Ishikawa (cell line): ENCODE data around the gene MYG1.

Experiments
- CEBPB ChIP-seq: IDR thresholded peaks from 2 replicates; pipeline ENCODE4 v1.6.1; 2012
- CREB1 ChIP-seq: IDR thresholded peaks from 2 replicates; pipeline ENCODE4 v1.6.1; 2012; ENCODE audit warnings: low read depth
- EGR1 ChIP-seq: IDR thresholded peaks from 2 replicates; pipeline ENCODE4 v1.6.1; 2012
- EP300 ChIP-seq: IDR thresholded peaks from 2 replicates; pipeline ENCODE4 v1.6.1; 2012; ENCODE audit warnings: borderline replicate concordance
- FOXM1 ChIP-seq: IDR thresholded peaks from 2 replicates; pipeline ENCODE4 v1.6.1; 2012; ENCODE audit warnings: low read depth, borderline replicate concordance
- NFIC ChIP-seq: IDR thresholded peaks from 2 replicates; pipeline ENCODE4 v1.6.1; 2012
- RAD21 ChIP-seq: IDR thresholded peaks from 2 replicates; pipeline ENCODE4 v1.6.1; 2012; ENCODE audit warnings: low read depth
- TAF1 ChIP-seq: IDR thresholded peaks from 2 replicates; pipeline ENCODE4 v1.6.1; 2012; ENCODE audit warnings: low read depth, mild to moderate bottlenecking
- TCF12 ChIP-seq: IDR thresholded peaks from 2 replicates; pipeline ENCODE4 v1.6.1; 2012; ENCODE audit warnings: low read depth
- TEAD4 ChIP-seq: IDR thresholded peaks from 2 replicates; pipeline ENCODE4 v1.6.1; 2012
- YY1 ChIP-seq: IDR thresholded peaks from 2 replicates; pipeline ENCODE4 v1.6.1; 2012; ENCODE audit warnings: low read depth
- ZBTB7A ChIP-seq: IDR thresholded peaks from 2 replicates; pipeline ENCODE4 v1.6.1; 2012; ENCODE audit warnings: low read depth
- TF ChIP-seq, protein P1 (sequence below): IDR thresholded peaks from 2 replicates; pipeline ENCODE4 v1.6.1; 2012
- TF ChIP-seq, protein P2 (sequence below): IDR thresholded peaks from 2 replicates; pipeline ENCODE4 v1.6.1; 2012
- TF ChIP-seq, protein P3 (sequence below): IDR thresholded peaks from 2 replicates; pipeline ENCODE4 v1.6.1; 2012; ENCODE audit warnings: low read depth, mild to moderate bottlenecking

Gene MYG1

DNA sequence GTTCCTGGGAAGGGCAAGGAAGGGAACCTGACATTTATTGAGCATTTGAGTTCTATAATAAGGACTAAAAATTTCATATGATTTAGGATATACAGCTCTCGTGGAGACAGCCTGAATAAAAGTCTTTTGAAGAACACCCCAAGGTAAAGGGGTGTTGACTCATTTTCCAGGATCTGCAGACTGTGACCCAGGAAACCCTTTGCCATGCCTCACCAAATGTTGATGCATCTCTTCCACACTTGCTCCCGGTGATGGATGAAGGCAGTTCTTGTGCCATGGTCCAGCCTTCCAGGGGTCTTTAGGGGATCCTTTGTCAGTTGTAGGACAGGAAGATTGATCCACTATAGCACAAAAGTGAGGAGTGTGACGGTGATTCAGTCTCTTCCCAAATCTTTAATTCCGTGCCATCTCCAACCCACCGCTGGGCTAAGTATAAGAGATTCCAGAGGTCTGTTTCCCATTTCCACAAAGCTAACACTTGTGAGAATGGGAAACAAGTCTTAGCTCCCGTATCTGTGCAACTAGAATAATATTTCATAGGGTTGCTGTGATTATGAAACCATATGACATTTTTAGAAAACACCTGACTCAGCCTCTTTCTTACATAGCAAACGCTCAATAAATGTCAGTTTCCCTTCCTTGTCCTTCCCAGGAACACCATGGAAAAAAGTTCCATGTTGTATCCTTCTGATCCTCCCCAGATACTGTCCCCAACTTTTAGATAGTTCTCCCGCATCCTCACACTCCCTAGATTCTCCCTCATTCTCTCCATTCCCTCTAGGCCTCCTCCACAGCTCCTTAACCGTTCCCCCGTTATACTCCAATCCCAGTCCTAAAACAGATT is 21.1 kb downstream of the MYG1 start:
- no peak for TF ChIP-seq ZBTB7A

DNA sequence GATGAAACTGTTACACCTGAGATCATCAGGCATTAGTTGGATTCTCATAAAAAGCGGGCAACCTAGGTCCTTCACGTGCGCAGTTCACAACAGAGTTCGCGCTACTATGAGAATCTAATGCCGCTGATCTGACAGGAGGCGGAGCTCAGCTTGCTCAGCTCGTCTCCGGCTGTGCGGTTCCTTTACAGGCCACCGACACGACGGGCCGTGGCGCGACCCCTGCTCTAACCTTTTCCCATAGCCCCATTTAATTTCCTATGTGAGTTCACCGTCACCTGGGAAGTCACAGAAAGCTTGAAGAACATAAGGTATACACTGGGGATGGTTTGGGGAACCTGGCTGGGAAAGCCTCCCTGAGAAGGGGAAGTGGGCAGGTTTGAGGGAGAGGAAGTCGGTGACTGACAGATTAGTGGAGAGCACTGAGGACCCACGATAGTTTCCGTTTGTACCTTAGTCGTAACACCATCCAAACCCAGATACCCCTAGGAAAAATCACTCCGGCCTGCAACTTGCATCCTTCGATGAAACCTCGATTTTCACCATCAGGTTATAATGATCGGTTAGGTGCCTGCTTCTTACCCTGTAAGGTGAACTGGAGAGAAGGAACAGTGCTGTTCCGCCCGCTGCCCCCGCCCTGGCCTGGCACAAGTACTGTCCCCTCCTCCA is 24.8 kb downstream of the MYG1 start:
- TF ChIP-seq CREB1, result no peak
- TF ChIP-seq TAF1, result no peak
- no peak for TF ChIP-seq YY1
- no peak for TF ChIP-seq CEBPB
- TF ChIP-seq TCF12, result no peak
- TF ChIP-seq EGR1, result no peak
- TF ChIP-seq, protein P1, sequence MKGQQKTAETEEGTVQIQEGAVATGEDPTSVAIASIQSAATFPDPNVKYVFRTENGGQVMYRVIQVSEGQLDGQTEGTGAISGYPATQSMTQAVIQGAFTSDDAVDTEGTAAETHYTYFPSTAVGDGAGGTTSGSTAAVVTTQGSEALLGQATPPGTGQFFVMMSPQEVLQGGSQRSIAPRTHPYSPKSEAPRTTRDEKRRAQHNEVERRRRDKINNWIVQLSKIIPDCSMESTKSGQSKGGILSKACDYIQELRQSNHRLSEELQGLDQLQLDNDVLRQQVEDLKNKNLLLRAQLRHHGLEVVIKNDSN, result no peak

DNA sequence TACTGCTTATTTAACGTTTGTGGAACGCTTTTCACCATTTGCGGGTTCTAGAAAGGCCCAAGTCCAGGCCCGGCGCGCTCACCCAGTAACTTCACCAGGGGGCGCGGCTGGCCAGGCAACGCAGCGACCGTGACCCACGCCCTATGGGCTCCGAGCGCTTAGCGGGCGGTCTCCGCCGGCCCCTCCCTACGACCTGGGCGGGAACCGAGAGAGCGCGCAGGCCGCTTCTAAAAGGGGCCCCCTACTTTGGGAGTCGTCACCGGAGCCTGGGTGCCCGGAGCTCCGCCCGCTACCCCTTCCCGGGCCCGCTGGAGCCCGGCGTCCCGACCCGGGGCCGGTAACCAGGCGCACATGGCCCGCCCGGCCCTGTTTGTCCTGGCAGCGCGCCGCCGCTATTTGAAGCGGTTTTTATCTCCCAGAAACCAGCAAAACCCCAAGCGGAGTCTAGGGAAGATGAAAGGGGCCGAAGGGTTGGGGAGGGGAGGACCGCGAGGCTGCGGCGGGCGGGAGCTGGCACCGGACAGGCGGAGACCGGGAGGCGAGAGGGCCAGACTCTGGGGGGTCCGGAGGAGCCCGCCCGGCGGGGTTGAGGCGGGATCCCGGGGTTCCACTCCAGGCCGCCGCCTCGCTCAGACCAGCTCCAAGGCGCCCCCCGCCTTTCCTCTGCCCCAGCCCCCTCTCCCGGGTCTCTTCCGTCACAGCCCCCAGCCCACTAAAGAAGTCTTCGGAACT is 25.4 kb downstream of the MYG1 start:
- TF ChIP-seq, protein P2, sequence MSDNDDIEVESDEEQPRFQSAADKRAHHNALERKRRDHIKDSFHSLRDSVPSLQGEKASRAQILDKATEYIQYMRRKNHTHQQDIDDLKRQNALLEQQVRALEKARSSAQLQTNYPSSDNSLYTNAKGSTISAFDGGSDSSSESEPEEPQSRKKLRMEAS, result peak; percentile 80
- 0 out of 2 replicates have a peak, but pooled peaks have one; percentile 10 for TF ChIP-seq NFIC
- peak; percentile 32; the same call in 1 of the 2 replicates for TF ChIP-seq YY1
- peak; percentile 91 for TF ChIP-seq RAD21
- TF ChIP-seq, protein P1, result peak; percentile 6; the same call in 1 of the 2 replicates
- TF ChIP-seq FOXM1, result no peak; the same call in 1 of the 2 replicates
- TF ChIP-seq CREB1, result no peak
- TF ChIP-seq CEBPB, result no peak
- no peak for TF ChIP-seq TCF12
- no peak for TF ChIP-seq EP300
- peak; percentile 69 for TF ChIP-seq TAF1
- TF ChIP-seq, protein P3, sequence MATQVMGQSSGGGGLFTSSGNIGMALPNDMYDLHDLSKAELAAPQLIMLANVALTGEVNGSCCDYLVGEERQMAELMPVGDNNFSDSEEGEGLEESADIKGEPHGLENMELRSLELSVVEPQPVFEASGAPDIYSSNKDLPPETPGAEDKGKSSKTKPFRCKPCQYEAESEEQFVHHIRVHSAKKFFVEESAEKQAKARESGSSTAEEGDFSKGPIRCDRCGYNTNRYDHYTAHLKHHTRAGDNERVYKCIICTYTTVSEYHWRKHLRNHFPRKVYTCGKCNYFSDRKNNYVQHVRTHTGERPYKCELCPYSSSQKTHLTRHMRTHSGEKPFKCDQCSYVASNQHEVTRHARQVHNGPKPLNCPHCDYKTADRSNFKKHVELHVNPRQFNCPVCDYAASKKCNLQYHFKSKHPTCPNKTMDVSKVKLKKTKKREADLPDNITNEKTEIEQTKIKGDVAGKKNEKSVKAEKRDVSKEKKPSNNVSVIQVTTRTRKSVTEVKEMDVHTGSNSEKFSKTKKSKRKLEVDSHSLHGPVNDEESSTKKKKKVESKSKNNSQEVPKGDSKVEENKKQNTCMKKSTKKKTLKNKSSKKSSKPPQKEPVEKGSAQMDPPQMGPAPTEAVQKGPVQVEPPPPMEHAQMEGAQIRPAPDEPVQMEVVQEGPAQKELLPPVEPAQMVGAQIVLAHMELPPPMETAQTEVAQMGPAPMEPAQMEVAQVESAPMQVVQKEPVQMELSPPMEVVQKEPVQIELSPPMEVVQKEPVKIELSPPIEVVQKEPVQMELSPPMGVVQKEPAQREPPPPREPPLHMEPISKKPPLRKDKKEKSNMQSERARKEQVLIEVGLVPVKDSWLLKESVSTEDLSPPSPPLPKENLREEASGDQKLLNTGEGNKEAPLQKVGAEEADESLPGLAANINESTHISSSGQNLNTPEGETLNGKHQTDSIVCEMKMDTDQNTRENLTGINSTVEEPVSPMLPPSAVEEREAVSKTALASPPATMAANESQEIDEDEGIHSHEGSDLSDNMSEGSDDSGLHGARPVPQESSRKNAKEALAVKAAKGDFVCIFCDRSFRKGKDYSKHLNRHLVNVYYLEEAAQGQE, result no peak
- peak; percentile 6 for TF ChIP-seq ZBTB7A
- peak; percentile 39; the same call in 1 of the 2 replicates for TF ChIP-seq EGR1
- TF ChIP-seq TEAD4, result no peak

DNA sequence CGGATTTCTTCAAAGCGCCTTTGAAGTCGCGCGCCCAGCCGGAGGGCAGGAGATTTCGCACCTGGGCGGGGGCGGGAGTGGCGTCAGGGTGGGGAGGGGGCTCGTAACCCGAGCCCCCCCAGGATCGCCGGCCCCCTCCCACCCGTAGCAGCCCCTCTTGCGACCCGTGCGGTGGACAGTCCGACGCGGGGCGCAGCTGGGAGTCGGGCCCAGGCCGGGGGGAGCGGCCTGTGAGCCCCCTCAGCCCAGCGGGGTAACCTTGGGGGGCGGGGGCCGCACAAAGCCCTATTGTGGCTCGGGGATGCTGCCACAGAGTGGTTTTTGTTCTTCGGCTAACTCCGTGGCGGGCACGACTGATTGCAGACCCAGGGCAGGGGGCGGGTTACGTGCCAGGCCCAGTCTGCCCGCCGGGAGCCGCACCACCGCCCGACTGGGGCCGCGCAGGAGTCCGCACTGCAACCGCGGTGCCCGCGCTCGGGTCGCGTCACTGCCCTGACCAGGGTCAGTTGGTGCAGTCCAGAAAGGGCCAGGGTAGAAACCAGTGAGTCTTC is 26.1 kb downstream of the MYG1 start:
- TF ChIP-seq, protein P2, result no peak
- TF ChIP-seq ZBTB7A, result peak; percentile 98

DNA sequence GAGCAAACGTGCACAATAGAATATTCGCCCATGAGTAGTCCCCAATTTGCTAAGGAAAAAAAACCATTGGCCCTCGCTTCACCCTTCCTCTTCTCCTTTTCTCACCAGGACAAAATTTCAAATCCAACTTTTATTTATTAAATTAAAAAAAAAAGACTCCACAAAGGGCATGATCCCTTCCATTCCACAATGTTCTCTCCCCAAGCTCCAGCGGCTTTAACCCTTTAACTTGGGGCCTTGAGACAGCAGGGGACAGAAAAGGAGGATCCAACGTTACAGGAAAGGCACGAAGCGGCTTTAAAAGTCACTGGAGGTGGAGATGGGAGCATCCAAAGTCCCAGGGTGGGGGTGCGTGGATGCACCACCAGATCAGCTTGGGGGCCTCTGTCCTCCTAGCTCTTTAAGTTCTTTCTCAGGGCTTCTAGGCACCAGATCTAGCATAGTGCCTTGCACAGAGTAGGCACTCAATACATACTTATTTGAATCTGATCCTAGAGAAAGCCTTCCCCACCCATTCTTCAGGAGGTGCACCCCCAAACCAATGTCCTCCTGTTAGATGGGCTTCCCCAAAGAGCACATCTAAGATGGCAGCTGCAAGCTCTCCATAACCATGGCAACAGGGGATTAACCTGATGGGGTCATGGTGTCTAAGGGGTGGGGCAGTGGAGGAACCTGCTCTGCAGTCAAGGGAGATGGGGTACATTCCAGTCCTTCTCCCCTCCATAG is 27.1 kb downstream of the MYG1 start:
- TF ChIP-seq EP300, result no peak
- no peak for TF ChIP-seq YY1
- TF ChIP-seq, protein P2, result no peak
- TF ChIP-seq EGR1, result no peak
- TF ChIP-seq TEAD4, result no peak

DNA sequence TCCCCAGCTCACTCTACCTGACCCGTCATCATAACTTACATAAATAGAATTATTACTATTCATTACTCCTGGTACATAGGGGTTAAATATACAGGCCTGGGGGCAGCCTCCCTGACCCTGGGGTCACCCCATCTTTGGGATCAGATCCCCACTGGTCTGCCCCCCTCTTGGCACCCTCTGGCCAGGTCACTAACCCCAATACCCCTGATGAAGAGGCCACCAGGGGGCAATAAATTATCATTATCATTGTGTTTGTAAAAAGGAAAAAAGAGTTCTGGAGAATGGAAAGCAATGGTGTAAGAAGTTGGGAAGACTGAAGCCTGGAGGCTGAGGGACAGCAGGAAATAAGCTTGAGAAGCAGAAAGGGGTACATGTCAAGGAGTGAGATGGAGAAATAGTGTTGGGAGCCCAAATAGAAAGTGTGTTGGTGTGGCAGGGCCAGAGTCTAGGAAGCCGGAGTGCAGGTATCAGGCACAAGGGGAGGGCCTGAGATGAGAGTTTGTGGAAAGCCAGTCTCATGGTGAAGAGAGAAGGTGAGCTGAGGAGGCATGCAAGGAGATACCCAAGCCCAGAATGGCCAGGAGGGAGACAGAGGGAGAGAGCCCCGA is 28.0 kb downstream of the MYG1 start:
- TF ChIP-seq FOXM1 (no peak), EGR1 (no peak), TAF1 (no peak), RAD21 (peak; percentile 54), TEAD4 (no peak)
